NT2/D1 (cell line): ENCODE data around the gene MT1H.

ENCODE experiments used
- SUZ12 ChIP-seq: IDR thresholded peaks from 2 replicates; pipeline ENCODE4 v1.6.1; 2011; ENCODE audit not compliant: insufficient read length, insufficient read depth; ENCODE audit errors: extremely low read depth
- YY1 ChIP-seq: IDR thresholded peaks from 2 replicates; pipeline ENCODE4 v1.6.1; 2011; ENCODE audit not compliant: insufficient read length, insufficient read depth
- ZNF274 ChIP-seq: IDR thresholded peaks from 2 replicates; pipeline ENCODE4 v1.6.1; 2011; ENCODE audit warnings: mild to moderate bottlenecking, low read depth, low read length

GRCh38 chr16:56631197-56631596 is 38.4 kb upstream of the MT1H start:
- TF ChIP-seq YY1 (no peak), ZNF274 (no peak), SUZ12 (no peak)
